HG02623 (cell line): Measurements from ENCODE around the gene EML6.
"Not testable (repeated sequence)": the region's sequence is repeated elsewhere in the genome, so short reads cannot be mapped to it uniquely, and the experiment has no call there.

Source experiments
- ATAC-seq: cut with Tn5 transposase; IDR thresholded peaks from one replicate; pipeline ENCODE4 v1.9.1; 2021; ENCODE audit warnings: moderate library complexity; ENCODE audit not compliant: unreplicated experiment

Gene EML6

DNA sequence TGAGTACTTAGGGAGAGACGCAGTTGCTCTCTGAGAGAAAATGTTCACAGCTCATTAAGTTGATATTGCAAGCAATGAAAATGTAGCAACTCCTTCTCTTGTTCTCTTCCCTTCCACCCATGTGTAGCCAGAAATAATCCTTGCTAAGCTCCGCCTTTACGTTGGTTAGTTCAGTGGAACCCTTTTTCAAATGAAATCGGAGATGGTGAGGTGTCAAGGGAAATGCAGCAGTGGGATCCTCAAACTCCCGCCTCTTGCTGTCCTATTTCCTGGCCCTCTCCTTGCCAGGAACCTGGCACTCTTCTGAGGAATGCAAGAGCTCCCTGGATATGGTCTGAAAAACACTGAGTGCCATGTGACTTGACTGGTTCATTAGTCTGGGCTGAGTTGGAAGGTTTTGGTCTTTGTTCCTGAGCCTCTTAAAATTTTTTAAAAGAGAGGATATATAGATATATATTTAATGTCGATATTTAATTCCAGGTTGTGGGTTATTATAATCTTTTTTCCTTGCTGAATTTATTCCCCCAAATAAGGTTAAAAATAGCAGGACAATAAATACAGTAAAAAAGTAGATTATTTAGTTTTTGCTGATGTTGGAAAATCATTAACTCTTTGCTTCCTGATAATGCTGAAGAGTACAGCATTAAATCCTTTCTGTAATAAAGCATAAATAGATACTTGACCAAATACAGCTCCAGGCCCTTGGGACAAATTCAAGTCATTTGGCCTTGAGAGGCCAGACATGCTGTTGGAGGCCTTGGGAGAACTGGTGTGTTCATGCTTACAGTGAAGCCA lies 116.2 kb downstream of the EML6 start:
- no peak for ATAC-seq

GRCh38 chr2:54840559-54841468 lies 117.4 kb downstream of the EML6 start:
- no peak for ATAC-seq

DNA sequence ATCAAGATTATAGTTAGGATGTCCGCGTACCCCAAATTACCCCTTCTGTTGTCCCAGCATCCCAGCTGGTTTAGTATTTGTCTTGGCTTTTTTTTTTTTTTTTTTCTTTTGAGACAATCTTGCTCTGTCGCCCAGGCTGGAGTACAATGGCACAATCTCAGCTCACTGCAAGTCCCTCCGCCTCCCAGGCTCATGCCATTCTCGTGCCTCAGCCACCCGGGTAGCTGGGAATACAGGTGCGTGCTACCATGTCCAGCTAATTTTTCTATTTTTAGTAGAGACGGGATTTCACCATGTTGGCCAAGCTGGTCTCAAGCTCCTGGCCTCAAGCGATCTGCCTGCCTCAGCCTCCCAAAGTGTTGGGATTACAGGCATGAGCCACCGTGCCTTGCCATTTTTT lies 118.0 kb downstream of the EML6 start:
- not testable (repeated sequence) for ATAC-seq

GRCh38 chr2:54845094-54845493 lies 121.6 kb downstream of the EML6 start:
- ATAC-seq: peak; percentile 23

- peak; percentile 50 for ATAC-seq
Measured at GRCh38 chr2:54845514-54845913, 122.1 kb downstream of the EML6 start.

DNA sequence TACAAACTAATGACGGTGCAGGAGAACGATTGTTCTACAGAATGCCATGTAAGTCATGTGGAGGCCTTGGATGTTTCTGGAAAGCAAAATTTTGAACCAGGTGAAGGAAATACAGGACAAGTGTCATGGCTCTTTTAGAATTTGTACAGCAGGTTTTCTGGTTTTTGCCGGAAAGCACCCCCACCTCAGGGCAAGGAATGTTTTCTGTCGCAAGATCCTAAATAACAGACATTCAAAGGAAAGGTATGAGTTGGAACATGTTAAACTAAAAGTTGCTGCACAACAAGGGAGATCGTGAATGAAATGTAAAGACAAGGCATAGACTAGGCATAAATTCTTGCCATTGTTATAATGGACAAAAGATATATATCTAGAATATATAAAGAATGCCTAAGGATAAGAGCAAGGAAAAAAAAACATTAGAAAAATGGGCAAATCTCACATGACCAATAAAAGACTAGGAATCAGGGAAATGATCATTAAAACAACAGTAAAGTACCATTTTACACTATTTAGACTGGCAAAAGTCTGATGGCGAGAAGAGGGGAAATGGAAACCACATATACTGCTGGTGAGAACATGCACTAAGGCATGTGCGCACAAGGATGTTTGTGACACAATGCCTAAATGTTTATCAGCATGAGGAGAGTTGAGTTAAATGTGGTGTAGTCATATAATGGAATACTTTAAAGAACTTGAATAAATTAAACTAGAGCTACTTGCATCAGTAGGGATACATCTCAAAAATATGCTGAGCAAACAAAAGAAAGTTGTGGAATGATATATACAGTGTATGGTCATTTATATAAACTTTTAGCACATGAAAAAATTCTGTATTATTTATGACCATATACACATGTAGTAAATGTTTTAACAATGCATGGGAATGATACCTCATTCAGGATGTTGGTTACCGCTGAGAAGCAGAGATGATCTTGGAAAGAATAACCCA lies 127.0 kb downstream of the EML6 start:
- ATAC-seq: no peak

DNA sequence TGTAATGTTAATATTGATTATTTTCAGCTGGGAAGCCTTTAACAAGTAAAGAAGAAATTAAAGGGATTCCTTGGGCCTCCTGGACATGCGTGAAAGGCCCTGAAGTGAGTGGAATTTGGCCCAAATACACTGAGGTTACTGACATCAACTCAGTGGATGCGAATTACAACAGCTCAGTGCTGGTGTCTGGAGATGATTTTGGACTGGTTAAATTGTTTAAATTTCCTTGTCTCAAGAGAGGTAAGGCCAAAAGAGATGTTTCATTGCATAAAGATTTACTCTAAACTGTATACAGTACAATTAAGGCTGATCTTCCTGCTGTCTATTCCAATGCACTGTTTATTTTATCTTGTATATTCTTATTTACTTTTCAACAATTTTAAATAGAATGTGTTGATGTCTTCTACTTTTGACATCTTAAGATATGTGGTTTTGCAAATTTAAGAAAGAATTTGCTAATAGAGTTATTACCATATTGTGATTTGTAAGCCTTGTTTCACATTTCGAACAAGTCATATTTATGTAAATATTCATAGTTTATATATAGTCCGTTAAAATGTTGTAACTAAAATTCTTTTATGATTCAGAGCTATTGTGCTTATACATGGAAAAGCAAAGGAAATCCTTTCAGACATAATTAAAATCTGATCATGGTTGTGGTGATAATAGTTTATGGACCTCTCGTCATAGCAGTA lies 130.3 kb downstream of the EML6 start:
- ATAC-seq: no peak

- no peak for ATAC-seq
Measured at GRCh38 chr2:54855434-54855833, 132.0 kb downstream of the EML6 start.

DNA sequence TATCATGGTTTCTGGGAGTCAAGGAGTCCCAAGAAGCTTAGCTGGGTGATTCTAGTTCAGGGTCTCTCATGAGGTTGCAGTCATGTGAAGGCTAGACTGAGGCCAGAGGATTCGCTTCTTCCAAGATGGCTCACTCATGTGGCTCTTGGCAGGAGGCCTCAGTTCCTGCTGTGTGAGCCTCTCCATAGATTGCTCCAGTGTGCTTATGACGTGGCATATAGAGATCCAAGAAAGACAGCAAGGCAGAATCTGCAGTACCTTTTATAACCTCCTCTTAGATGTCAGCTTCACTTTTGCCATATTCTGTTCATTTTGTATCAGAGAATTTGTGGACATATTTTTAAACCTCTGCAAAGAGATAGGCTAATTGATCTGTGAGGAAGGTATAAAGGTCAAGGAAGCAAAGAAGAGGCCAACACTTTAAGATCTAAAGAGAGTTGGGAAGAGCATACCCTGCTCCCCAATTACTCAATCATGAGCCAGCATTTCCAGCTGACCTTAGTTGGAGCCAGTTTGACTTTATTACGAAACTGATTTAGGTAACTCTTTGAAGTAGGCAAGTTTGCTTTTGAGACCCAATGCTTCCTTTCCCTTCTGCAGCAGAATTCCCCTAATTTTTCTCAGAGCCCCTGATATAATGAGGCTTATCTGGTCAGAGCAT lies 134.7 kb downstream of the EML6 start:
- ATAC-seq: no peak

DNA sequence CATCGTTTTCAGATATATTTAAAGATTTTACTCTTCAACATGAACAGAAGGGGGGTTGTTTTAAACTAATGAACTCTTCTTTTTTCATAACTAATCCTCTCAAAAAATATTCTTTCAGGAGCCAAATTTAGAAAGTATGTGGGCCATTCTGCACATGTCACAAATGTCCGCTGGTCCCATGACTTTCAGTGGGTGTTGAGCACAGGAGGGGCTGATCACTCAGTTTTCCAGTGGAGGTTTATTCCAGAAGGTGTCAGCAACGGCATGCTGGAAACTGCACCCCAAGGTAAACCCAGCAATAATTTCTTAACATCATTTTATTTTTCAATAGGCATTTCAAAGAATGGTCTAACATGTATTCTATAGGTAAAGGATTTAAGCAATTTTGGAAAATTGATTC lies 136.0 kb downstream of the EML6 start:
- ATAC-seq: no peak

- no peak for ATAC-seq
Measured at GRCh38 chr2:54859997-54860701, 136.7 kb downstream of the EML6 start.

GRCh38 chr2:54862229-54862628 lies 138.8 kb downstream of the EML6 start:
- ATAC-seq: no peak

GRCh38 chr2:54862742-54863141 lies 139.3 kb downstream of the EML6 start:
- no peak for ATAC-seq

DNA sequence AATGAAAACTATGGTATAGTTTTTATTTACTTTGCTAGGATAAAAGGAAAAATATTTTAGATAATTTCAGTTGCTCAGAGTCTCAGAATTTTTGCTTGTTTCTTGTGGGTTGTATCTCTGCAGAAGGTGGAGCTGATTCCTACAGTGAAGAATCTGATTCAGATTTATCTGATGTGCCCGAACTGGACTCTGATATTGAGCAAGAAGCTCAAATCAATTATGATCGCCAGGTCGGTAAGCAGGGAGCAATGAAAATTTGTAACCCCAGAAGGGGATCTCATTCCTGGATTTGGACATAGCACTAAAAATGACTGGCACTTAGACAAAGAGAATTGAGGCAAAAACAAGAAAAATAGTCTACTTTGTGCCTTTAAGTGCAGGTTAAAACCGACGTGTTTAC lies 140.2 kb downstream of the EML6 start:
- no peak for ATAC-seq

- no peak for ATAC-seq
Measured at GRCh38 chr2:54864096-54864495, 140.6 kb downstream of the EML6 start.

DNA sequence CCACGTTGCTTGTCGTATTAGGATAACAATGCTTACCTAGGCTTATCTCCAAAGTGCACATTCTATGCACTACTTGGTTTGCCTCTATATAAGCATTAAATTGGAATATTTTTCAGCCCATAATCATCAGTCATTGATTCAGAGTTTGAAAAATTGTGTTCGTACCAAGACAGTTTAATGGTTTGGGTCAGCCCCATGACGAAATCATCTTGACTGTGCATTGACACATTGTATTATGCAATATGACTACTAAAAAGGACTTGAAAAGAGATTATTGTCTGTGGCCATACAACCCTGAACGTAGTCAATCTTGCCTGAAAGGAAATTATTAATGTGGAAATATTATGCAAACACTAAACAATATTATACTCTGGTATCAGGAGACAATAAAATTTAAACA lies 141.3 kb downstream of the EML6 start:
- ATAC-seq: no peak

DNA sequence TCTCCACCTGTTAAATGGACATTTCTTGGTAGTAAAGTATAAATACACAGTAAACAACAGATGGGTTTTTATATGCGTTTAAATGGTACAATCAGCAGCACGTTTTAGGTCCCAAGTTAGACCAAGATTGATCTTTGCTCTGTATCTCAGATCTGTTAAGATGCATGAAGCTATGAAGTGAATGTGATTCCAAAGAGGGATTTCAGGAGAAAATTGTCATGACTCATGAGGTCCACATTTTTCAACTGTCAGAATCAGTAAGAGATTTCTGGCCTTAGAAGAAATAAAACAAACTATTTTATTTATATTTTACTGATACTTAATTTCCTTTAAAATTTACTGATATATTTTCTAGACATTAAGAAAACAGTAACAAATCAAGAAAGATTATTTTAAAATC lies 142.7 kb downstream of the EML6 start:
- ATAC-seq: no peak

DNA sequence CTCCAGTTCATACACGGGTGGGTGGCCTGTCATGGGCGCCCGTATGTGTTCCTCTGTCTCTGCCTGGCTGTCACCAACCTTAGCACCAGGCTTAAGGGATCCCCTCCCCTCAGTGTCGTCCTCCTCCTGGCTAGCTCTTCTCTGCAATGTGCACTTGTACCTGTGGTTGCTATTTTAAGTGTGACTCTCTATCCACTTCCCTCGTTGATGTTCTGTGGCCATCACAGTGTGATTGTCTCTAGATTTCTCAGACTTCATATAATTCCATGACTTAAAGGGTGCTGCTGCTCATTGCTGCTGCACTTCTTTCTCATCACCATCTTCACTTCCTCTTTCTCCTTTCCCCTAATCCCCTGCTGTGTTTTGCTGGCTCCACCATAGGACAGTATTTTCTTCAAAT lies 143.4 kb downstream of the EML6 start:
- ATAC-seq: peak; percentile 82

DNA sequence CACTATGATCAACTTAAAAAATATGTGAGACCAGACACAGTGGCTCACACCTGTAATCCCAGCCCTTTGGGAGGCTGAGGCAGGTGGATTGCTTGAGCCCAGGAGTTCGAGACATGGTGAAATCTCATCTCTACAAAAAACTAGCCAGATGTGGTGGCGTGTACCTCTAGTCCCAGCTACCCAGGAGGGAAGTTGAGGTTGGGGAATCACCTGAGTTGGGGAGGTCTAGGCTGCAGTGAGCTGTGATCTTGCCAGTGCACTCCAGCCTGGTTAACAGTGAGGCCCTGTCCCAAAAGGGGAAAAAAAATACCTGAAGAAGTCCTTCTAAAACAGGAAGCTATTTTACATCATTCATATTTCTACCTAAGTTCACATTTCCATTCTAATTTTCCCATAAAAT lies 144.0 kb downstream of the EML6 start:
- peak; percentile 59 for ATAC-seq
